CD14-positive monocyte (primary cell): ENCODE measurements around the gene ITPR1. TPM values are rescaled to one million over a fixed set of nuclear protein-coding genes. Genes with fewer than 3 reads are reported as not detected.

Experiments
- DNase-seq, 3 donors: peaks; one replicate each; pipeline ENCODE4 v3.0.0-alpha.2; 2011 to 2022
- H2AFZ ChIP-seq: 2 replicates; pipeline ENCODE4 v1.6.0; 2012; ENCODE audit warnings: mild to moderate bottlenecking, low read depth, low read length, inconsistent platforms; ENCODE audit not compliant: insufficient read depth, poor library complexity, severe bottlenecking
- H3K27ac ChIP-seq, 2 donors: 1 replicate in 1 of 2; 2 replicates in 1 of 2; pipeline ENCODE4 v1.5.1; 2012 to 2013; ENCODE audit warnings: low read length in 2 of 2, control low read depth in 1 of 2, inconsistent platforms in 1 of 2, low read depth in 1 of 2, mild to moderate bottlenecking in 1 of 2
- H3K27me3 ChIP-seq, 2 donors: one replicate each; pipeline versions ENCODE4 v1.6.0 to v1.6.1; 2011 to 2013; ENCODE audit warnings: low read length in 2 of 2; ENCODE audit not compliant: control insufficient read depth in 2 of 2, insufficient read depth in 2 of 2
- H3K36me3 ChIP-seq, 2 donors: replicated peaks in 1 of 2; 1 replicate in 1 of 2; 2 replicates in 1 of 2; pipeline versions ENCODE4 v1.5.1 to v1.6.1; 2012 to 2013; ENCODE audit warnings: low read length in 2 of 2, control low read depth in 1 of 2, inconsistent platforms in 1 of 2, mild to moderate bottlenecking in 1 of 2; ENCODE audit not compliant: insufficient read depth in 2 of 2, control insufficient read depth in 1 of 2
- H3K4me1 ChIP-seq, 2 donors: 1 replicate in 1 of 2; 2 replicates in 1 of 2; pipeline versions ENCODE4 v1.5.1 to v1.6.1; 2012 to 2013; ENCODE audit warnings: low read length in 2 of 2, control low read depth in 1 of 2, inconsistent platforms in 1 of 2, mild to moderate bottlenecking in 1 of 2, moderate library complexity in 1 of 2; ENCODE audit not compliant: insufficient read depth in 2 of 2, control insufficient read depth in 1 of 2
- H3K4me2 ChIP-seq: replicated peaks from 2 replicates; pipeline ENCODE3; 2012; ENCODE audit warnings: low read length, moderate library complexity, mild to moderate bottlenecking; ENCODE audit not compliant: poor library complexity, severe bottlenecking; ENCODE audit errors: extremely low read depth
- H3K4me3 ChIP-seq, 3 experiments: fragments of 200-600 bp in 1 of 3; sonication (generic) in 1 of 3; replicated peaks in 1 of 3; 1 replicate in 2 of 3; 2 replicates in 1 of 3; pipeline ENCODE4 v1.5.1; 2011 to 2013; ENCODE audit warnings: low read length in 3 of 3, mild to moderate bottlenecking in 3 of 3, control low read depth in 2 of 3, low read depth in 2 of 3, inconsistent platforms in 1 of 3, moderate library complexity in 1 of 3
- H3K79me2 ChIP-seq: 2 replicates; pipeline ENCODE4 v1.6.0; 2012; ENCODE audit warnings: mild to moderate bottlenecking, control low read depth, inconsistent platforms, low read length, moderate library complexity; ENCODE audit not compliant: insufficient read depth
- H3K9ac ChIP-seq: 2 replicates; pipeline ENCODE4 v1.6.0; 2017; ENCODE audit warnings: low read length, mild to moderate bottlenecking; ENCODE audit not compliant: insufficient read depth, poor library complexity, severe bottlenecking
- H3K9me3 ChIP-seq, 2 donors: replicated peaks in 1 of 2; 1 replicate in 1 of 2; 2 replicates in 1 of 2; pipeline versions ENCODE4 v1.5.1 to v1.6.1; 2012 to 2013; ENCODE audit warnings: low read length in 2 of 2, control low read depth in 1 of 2; ENCODE audit not compliant: control insufficient read depth in 1 of 2, insufficient read depth in 1 of 2
- H4K20me1 ChIP-seq: 2 replicates; pipeline ENCODE4 v1.6.0; 2012; ENCODE audit warnings: mild to moderate bottlenecking, low read length, control low read depth, moderate library complexity; ENCODE audit not compliant: insufficient read depth
- H3K27ac Mint-ChIP-seq, 7 donors: one replicate each; pipeline ENCODE4 v1.8.0; 2020; ENCODE audit warnings: mild to moderate bottlenecking in 7 of 7, mixed read lengths in 7 of 7, moderate library complexity in 6 of 7, inconsistent platforms in 2 of 7
- H3K27me3 Mint-ChIP-seq, 3 donors: one replicate each; pipeline ENCODE4 v1.8.0; 2021 to 2022; ENCODE audit warnings: low read depth in 3 of 3, mild to moderate bottlenecking in 3 of 3, mixed read lengths in 3 of 3, moderate library complexity in 3 of 3, inconsistent platforms in 1 of 3
- H3K36me3 Mint-ChIP-seq, 2 donors: one replicate each; pipeline ENCODE4 v1.8.0; 2020; ENCODE audit warnings: mixed read lengths in 2 of 2, inconsistent platforms in 1 of 2, mild to moderate bottlenecking in 1 of 2
- H3K4me1 Mint-ChIP-seq: one replicate; pipeline ENCODE4 v1.8.0; 2020; ENCODE audit warnings: mild to moderate bottlenecking, mixed read lengths
- H3K4me3 Mint-ChIP-seq, 2 donors: one replicate each; pipeline ENCODE4 v1.8.0; 2020; ENCODE audit warnings: mild to moderate bottlenecking in 2 of 2, mixed read lengths in 2 of 2, moderate library complexity in 1 of 2
- H3K9me3 Mint-ChIP-seq, 7 donors: one replicate each; pipeline ENCODE4 v1.8.0; 2020 to 2022; ENCODE audit warnings: mixed read lengths in 7 of 7, mild to moderate bottlenecking in 6 of 7, moderate library complexity in 6 of 7, inconsistent platforms in 2 of 7
- WGBS: methylation state at CpG from one replicate; pipeline ENCODE4 v1.1.5; 2013; ENCODE audit warnings: missing lambda C conversion rate; ENCODE audit not compliant: insufficient coverage; 5-methylcytosine and 5-hydroxymethylcytosine counted together
- intact Hi-C, 2 donors: fragments of 100-400 bp; cut with micrococcal nuclease; formaldehyde crosslinking; loops; one replicate each; pipeline versions ENCODE4 v1.15.0 to v1.15.1; 2023
- polyA plus RNA-seq, 3 donors: library from polyadenylated mRNA; depleted of rRNA in 1 of 3; unstranded in 2 of 3; stranded (reverse) in 1 of 3; fragments of 300-500 nt in 2 of 3; fragments of >200 nt in 1 of 3; fragmentation: Illumina TruSeq in 2 of 3; gene quantifications; 1 replicate in 2 of 3; 2 replicates in 1 of 3; pipeline ENCODE4 v1.2.3, GENCODE V29; 2012 to 2021
- TF ChIP-seq, protein P1 (sequence below): fragments of 200-600 bp; IDR thresholded peaks from one replicate; pipeline ENCODE4 v1.8.0; 2022; ENCODE audit warnings: antibody characterized with exemption, mild to moderate bottlenecking

The ITPR1 gene
- polyA plus RNA-seq, 3 donors: 3.2 to 21.1 (median 7.1) TPM

DNA sequence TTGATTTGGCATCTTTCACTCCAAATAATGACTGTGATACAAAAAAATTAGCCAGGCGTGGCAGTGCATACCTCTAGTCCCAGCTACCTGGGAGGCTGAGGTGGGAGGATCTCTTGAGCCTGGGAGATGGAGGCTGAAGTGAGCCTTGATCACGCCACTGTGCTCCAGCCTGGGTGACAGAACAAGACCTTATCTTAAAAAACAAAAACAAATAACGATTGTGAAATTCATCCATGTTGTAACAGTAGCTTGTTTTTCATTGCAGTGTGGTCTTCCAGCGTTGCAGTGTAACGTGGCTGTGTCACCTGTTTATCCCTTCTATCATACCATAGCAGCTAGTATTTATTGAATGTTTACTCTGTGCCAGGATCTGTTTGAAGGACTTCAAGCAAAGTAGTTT is 120.9 kb downstream of the ITPR1 start:
- Histone ChIP-seq H4K20me1 (peaks cover 17% of the 10 kb centered on the region), H3K79me2 (peaks cover 12% of the 10 kb centered on the region), H3K4me3 (no peak overlapping the region), H3K27ac (no peak overlapping the region), H3K36me3 (no peaks in the 10 kb centered on the region), H2AFZ (no peak overlapping the region), H3K9me3 (peaks cover 0 to 3% of the 10 kb centered on the region in 2 donors), H3K4me1 (peaks cover 4 to 12% of the 10 kb centered on the region in 2 donors), H3K9ac (no peak overlapping the region), H3K27me3 (no peaks in the 10 kb centered on the region), H3K4me2 (no peak overlapping the region)
- Mint-ChIP-seq H3K9me3 (peaks cover 0 to 7% (median 2%) of the 10 kb centered on the region in 7 donors), H3K4me1 (peaks cover 20% of the 10 kb centered on the region), H3K36me3 (peaks cover 7 to 8% of the 10 kb centered on the region in 2 donors), H3K27ac (peak overlapping the region in 1 of 7 donors; percentile 32), H3K27me3 (peaks cover 0 to 2% (median 0%) of the 10 kb centered on the region in 3 donors), H3K4me3 (no peak overlapping the region)
- TF ChIP-seq, protein P1, sequence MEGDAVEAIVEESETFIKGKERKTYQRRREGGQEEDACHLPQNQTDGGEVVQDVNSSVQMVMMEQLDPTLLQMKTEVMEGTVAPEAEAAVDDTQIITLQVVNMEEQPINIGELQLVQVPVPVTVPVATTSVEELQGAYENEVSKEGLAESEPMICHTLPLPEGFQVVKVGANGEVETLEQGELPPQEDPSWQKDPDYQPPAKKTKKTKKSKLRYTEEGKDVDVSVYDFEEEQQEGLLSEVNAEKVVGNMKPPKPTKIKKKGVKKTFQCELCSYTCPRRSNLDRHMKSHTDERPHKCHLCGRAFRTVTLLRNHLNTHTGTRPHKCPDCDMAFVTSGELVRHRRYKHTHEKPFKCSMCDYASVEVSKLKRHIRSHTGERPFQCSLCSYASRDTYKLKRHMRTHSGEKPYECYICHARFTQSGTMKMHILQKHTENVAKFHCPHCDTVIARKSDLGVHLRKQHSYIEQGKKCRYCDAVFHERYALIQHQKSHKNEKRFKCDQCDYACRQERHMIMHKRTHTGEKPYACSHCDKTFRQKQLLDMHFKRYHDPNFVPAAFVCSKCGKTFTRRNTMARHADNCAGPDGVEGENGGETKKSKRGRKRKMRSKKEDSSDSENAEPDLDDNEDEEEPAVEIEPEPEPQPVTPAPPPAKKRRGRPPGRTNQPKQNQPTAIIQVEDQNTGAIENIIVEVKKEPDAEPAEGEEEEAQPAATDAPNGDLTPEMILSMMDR: no peak
- WGBS: no CpG with 5 or more reads among the region's 5 CpGs
- intact Hi-C loops: no loop called here
- no peak for DNase-seq

DNA sequence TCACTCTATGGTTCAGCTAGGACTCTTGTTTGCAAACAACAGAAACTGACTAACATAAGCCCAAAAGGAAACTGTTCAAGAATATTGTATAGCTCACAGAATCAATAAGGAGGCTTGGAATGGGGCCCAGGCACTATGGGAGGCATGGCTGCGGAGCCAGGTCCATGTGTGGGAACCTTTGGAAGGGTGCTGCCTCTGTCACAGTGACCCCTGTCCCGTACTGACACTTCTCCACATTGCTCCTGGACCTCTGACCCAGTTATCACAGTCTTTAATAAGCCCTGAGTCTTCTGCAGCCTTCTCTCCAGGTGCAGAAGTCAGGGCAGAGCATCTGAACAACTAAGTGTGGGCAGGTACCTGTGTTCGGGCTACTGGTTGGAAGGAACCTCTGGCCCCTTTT is 121.8 kb downstream of the ITPR1 start:
- no peak for DNase-seq
- Histone ChIP-seq H3K4me1 (peaks cover 4 to 12% of the 10 kb centered on the region in 2 donors), H3K4me2 (no peak overlapping the region), H3K27ac (no peak overlapping the region), H3K27me3 (no peaks in the 10 kb centered on the region), H3K9ac (no peak overlapping the region), H3K9me3 (peaks cover 0 to 3% of the 10 kb centered on the region in 2 donors), H3K79me2 (peaks cover 13% of the 10 kb centered on the region), H2AFZ (no peak overlapping the region), H3K4me3 (no peak overlapping the region), H3K36me3 (no peaks in the 10 kb centered on the region), H4K20me1 (peaks cover 18% of the 10 kb centered on the region)
- intact Hi-C loops: no loop called here
- no peak overlapping the region for H3K4me3 Mint-ChIP-seq
- peaks cover 0 to 2% (median 0%) of the 10 kb centered on the region in 3 donors for H3K27me3 Mint-ChIP-seq
- TF ChIP-seq, protein P1: no peak
- H3K4me1 Mint-ChIP-seq: peaks cover 16% of the 10 kb centered on the region
- H3K36me3 Mint-ChIP-seq: peaks cover 2 to 3% of the 10 kb centered on the region in 2 donors
- H3K9me3 Mint-ChIP-seq: peaks cover 0 to 4% (median 2%) of the 10 kb centered on the region in 7 donors
- H3K27ac Mint-ChIP-seq: no peak overlapping the region
- WGBS: 100% methylated on average over 1 of the region's 3 CpGs
